ENCODE measurements around the gene CLTCL1.

DNA sequence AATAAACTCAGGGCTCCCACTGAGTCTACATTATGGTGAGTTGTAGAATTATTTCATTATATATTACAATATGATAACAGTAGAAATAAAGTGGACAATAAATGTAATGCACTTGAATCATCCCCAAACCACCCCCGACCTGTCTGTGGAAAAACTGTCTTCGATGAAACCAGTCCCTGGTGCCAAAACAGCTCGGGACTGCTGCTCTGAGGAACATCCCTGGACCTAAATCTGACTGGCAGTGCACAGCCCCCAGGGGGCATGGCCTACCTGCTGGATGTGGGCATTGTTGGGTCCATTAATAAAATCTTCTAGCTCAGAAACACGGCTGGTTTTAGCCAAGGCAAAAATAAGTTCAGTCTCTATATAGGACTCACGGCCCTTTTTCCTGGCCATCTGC is 83.6 kb downstream of the CLTCL1 start:
- TF ChIP-seq, protein P1, sequence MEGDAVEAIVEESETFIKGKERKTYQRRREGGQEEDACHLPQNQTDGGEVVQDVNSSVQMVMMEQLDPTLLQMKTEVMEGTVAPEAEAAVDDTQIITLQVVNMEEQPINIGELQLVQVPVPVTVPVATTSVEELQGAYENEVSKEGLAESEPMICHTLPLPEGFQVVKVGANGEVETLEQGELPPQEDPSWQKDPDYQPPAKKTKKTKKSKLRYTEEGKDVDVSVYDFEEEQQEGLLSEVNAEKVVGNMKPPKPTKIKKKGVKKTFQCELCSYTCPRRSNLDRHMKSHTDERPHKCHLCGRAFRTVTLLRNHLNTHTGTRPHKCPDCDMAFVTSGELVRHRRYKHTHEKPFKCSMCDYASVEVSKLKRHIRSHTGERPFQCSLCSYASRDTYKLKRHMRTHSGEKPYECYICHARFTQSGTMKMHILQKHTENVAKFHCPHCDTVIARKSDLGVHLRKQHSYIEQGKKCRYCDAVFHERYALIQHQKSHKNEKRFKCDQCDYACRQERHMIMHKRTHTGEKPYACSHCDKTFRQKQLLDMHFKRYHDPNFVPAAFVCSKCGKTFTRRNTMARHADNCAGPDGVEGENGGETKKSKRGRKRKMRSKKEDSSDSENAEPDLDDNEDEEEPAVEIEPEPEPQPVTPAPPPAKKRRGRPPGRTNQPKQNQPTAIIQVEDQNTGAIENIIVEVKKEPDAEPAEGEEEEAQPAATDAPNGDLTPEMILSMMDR (conservative IDR thresholded peaks at IDR 0.05; ENCODE audit: low read depth in 2 of 2) = no peak
- TF ChIP-seq EZH2 (IDR thresholded peaks at IDR 0.05; ENCODE audit: low read depth, unreplicated experiment) = no peak
- TF ChIP-seq EZH2phosphoT487 (IDR thresholded peaks at IDR 0.05; ENCODE audit: unreplicated experiment) = no peak

Measured in GM23338 (cell line).